Loucy (cell line): ENCODE data around the gene NCBP2.

Experiments
- H2AFZ ChIP-seq: fragments of 200-600 bp; sonication (generic); 2 replicates; pipeline ENCODE4 v1.6.0; 2016; ENCODE audit warnings: antibody characterized with exemption, mild to moderate bottlenecking, low read length, moderate library complexity
- H3F3A ChIP-seq: fragments of 200-600 bp; 2 replicates; pipeline ENCODE4 v1.6.0; 2016; ENCODE audit warnings: antibody characterized with exemption, low read depth, mild to moderate bottlenecking
- H3K27me3 ChIP-seq: fragments of 200-600 bp; sonication (generic); 2 replicates; pipeline ENCODE4 v1.6.1; 2014; ENCODE audit warnings: low read length, mild to moderate bottlenecking; ENCODE audit not compliant: insufficient read depth, poor library complexity, severe bottlenecking
- H3K36me3 ChIP-seq: fragments of 200-600 bp; sonication (generic); 2 replicates; pipeline ENCODE4 v1.6.1; 2016; ENCODE audit warnings: low read length; ENCODE audit not compliant: insufficient read depth
- H3K4me1 ChIP-seq: fragments of 200-600 bp; sonication (generic); 2 replicates; pipeline ENCODE4 v1.5.1; 2014; ENCODE audit warnings: low read length, mild to moderate bottlenecking; ENCODE audit not compliant: insufficient read depth, poor library complexity, severe bottlenecking
- H3K4me2 ChIP-seq: fragments of 200-600 bp; sonication (generic); 2 replicates; pipeline ENCODE4 v1.6.0; 2014; ENCODE audit warnings: antibody characterized with exemption, low read length, low read depth, mild to moderate bottlenecking; ENCODE audit not compliant: poor library complexity, severe bottlenecking
- H3K4me3 ChIP-seq: fragments of 200-600 bp; sonication (generic); 2 replicates; pipeline ENCODE4 v1.5.1; 2014; ENCODE audit warnings: low read length, mild to moderate bottlenecking, mixed read lengths; ENCODE audit not compliant: poor library complexity, severe bottlenecking
- H3K79me2 ChIP-seq: fragments of 200-600 bp; sonication (generic); 2 replicates; pipeline ENCODE4 v1.6.1; 2014; ENCODE audit warnings: low read length; ENCODE audit not compliant: insufficient read depth
- H3K9ac ChIP-seq: fragments of 200-600 bp; sonication (generic); 2 replicates; pipeline ENCODE4 v1.6.0; 2014; ENCODE audit warnings: mild to moderate bottlenecking, low read depth, low read length, moderate library complexity; ENCODE audit not compliant: poor library complexity, severe bottlenecking
- H3K9me2 ChIP-seq: fragments of 200-600 bp; sonication (generic); replicated peaks from 2 replicates; pipeline ENCODE4 v1.6.1; 2016; ENCODE audit warnings: low read depth, low read length, mixed read lengths
- H3K9me3 ChIP-seq: fragments of 200-600 bp; sonication (generic); 2 replicates; pipeline ENCODE4 v1.6.1; 2014; ENCODE audit warnings: mild to moderate bottlenecking, antibody characterized with exemption, low read length, low read depth; ENCODE audit not compliant: insufficient read depth
- H4K20me1 ChIP-seq: fragments of 200-600 bp; sonication (generic); 2 replicates; pipeline ENCODE4 v1.6.0; 2014; ENCODE audit warnings: antibody characterized with exemption, low read length, mild to moderate bottlenecking; ENCODE audit not compliant: insufficient read depth, poor library complexity, severe bottlenecking
- EZH2phosphoT487 ChIP-seq: fragments of 200-600 bp; IDR thresholded peaks from 2 replicates; pipeline ENCODE4 v1.6.1; 2018; ENCODE audit warnings: antibody characterized with exemption, mild to moderate bottlenecking, moderate library complexity, borderline replicate concordance
- TF ChIP-seq, protein P1 (sequence below): fragments of 200-600 bp; sonication (generic); conservative IDR thresholded peaks from 2 replicates; pipeline ENCODE4 v1.5.1; 2014; ENCODE audit warnings: mild to moderate bottlenecking, antibody characterized with exemption, low read length

The NCBP2 gene

DNA sequence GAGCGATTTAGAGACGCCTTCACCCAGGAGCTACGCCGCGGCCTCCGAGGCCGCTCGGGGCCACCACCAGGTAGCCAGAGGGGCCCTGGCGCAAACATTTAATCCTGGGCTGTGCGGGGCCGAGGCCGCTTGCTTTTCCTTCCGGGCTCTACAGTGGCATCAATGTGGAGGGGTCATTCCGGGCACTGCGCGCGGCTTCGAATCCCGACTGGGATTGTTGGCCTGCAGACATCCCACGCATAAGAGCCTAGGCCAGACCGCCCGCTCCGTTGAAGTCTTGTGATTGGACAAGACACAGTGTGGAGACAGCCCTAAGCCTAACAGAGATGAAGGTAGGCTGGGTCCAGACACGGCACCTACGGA, 568 bp upstream of the NCBP2 start:
- Histone ChIP-seq H3K4me2 (peak overlapping the region; percentile 98), H3K9ac (peak overlapping the region; percentile 98), H3K9me2 (no peaks in the 10 kb centered on the region), H3K4me3 (peak overlapping the region; percentile 100), H2AFZ (peak overlapping the region; percentile 63; the same call in 1 of the 2 replicates), H3F3A (no peaks in the 10 kb centered on the region), H4K20me1 (peaks cover 36% of the 10 kb centered on the region), H3K4me1 (peaks cover 20% of the 10 kb centered on the region), H3K9me3 (no peaks in the 10 kb centered on the region), H3K79me2 (peaks cover 67% of the 10 kb centered on the region), H3K36me3 (peaks cover 11% of the 10 kb centered on the region; the same call in 1 of the 2 replicates), H3K27me3 (no peaks in the 10 kb centered on the region)
- TF ChIP-seq EZH2phosphoT487 = no peak
- TF ChIP-seq, protein P1, sequence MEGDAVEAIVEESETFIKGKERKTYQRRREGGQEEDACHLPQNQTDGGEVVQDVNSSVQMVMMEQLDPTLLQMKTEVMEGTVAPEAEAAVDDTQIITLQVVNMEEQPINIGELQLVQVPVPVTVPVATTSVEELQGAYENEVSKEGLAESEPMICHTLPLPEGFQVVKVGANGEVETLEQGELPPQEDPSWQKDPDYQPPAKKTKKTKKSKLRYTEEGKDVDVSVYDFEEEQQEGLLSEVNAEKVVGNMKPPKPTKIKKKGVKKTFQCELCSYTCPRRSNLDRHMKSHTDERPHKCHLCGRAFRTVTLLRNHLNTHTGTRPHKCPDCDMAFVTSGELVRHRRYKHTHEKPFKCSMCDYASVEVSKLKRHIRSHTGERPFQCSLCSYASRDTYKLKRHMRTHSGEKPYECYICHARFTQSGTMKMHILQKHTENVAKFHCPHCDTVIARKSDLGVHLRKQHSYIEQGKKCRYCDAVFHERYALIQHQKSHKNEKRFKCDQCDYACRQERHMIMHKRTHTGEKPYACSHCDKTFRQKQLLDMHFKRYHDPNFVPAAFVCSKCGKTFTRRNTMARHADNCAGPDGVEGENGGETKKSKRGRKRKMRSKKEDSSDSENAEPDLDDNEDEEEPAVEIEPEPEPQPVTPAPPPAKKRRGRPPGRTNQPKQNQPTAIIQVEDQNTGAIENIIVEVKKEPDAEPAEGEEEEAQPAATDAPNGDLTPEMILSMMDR = no peak

DNA sequence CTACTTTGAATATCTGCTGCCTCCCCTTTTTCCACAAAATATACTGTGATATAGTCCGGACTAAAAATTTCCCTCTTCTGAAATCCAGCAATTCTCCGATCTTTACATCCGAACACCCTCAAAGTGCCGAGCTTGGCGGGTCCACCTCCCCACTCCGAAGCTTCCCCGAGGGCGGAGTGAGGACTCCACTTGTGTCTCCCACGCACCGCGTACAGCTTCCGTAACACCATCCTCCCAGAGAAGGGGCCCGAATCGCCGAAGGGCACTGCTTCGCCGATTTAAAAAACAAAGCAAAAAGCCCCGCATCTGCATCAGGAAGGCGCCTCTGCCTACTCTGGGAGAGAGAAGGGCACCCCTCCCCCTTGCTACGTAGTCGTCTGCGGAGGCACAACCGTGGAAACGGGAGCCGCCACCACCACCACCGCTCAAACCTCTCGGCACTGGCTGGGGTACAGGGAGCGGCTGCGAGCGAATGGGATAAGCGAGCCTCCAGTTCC, 551 bp downstream of the NCBP2 start:
- Histone ChIP-seq H3K9me2 (no peaks in the 10 kb centered on the region), H4K20me1 (peaks cover 36% of the 10 kb centered on the region), H3K36me3 (peaks cover 22% of the 10 kb centered on the region; the same call in 1 of the 2 replicates), H3F3A (no peaks in the 10 kb centered on the region), H3K79me2 (peaks cover 73% of the 10 kb centered on the region), H3K27me3 (no peaks in the 10 kb centered on the region), H3K9ac (peak overlapping the region; percentile 98), H3K4me3 (peak overlapping the region; percentile 100), H3K4me1 (peaks cover 20% of the 10 kb centered on the region), H2AFZ (peak overlapping the region; percentile 94), H3K9me3 (no peaks in the 10 kb centered on the region), H3K4me2 (peak overlapping the region; percentile 92)
- TF ChIP-seq EZH2phosphoT487 = no peak
- TF ChIP-seq, protein P1 = no peak

DNA sequence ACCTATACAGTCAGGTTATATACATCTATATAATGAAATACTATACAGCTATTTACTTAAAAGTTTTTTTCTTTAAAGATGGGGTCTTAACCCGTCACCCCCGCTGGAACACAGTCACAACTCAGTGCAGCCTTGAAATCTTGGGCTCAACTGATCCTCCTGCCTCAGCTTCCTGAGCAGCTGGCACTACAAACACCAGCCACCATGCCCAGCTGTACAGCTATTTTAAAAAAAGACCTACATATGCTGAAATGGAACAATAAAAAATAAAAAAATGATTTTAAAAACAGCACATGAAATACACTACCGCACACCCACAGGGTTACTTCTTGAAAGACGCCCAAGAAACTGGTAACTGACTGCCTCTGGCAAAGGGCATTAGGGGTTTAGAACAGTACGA, 3.8 kb downstream of the NCBP2 start:
- no peaks in the 10 kb centered on the region for H3K9me3 ChIP-seq
- H3K9me2 ChIP-seq = no peaks in the 10 kb centered on the region
- H3F3A ChIP-seq = no peaks in the 10 kb centered on the region
- H3K4me2 ChIP-seq = peak overlapping the region; percentile 92
- TF ChIP-seq, protein P1 = no peak
- TF ChIP-seq EZH2phosphoT487 = no peak
- H3K79me2 ChIP-seq = peaks cover 55% of the 10 kb centered on the region
- no peak overlapping the region for H3K9ac ChIP-seq
- H4K20me1 ChIP-seq = peaks cover 32% of the 10 kb centered on the region
- no peak overlapping the region for H3K4me3 ChIP-seq
- H3K27me3 ChIP-seq = no peaks in the 10 kb centered on the region
- H2AFZ ChIP-seq = no peak overlapping the region
- H3K36me3 ChIP-seq = peaks cover 53% of the 10 kb centered on the region
- peaks cover 17% of the 10 kb centered on the region for H3K4me1 ChIP-seq
